Fibroblast of mammary gland (primary cell): ENCODE measurements around the gene SMG6.

Experiments
- DNase-seq: peaks from one replicate; pipeline ENCODE4 v3.0.0-alpha.2; 2010; ENCODE audit warnings: low read depth
- H3K4me3 ChIP-seq: 2 replicates; pipeline ENCODE4 v1.5.1; 2011; ENCODE audit warnings: low read depth, mild to moderate bottlenecking, low read length, moderate library complexity; ENCODE audit not compliant: control insufficient read depth
- TF ChIP-seq, protein P1 (sequence below): conservative IDR thresholded peaks from 2 replicates; pipeline ENCODE4 v1.5.1; 2011; ENCODE audit warnings: low read depth, low read length, inconsistent platforms; ENCODE audit not compliant: control insufficient read depth, insufficient read depth

Gene SMG6

DNA sequence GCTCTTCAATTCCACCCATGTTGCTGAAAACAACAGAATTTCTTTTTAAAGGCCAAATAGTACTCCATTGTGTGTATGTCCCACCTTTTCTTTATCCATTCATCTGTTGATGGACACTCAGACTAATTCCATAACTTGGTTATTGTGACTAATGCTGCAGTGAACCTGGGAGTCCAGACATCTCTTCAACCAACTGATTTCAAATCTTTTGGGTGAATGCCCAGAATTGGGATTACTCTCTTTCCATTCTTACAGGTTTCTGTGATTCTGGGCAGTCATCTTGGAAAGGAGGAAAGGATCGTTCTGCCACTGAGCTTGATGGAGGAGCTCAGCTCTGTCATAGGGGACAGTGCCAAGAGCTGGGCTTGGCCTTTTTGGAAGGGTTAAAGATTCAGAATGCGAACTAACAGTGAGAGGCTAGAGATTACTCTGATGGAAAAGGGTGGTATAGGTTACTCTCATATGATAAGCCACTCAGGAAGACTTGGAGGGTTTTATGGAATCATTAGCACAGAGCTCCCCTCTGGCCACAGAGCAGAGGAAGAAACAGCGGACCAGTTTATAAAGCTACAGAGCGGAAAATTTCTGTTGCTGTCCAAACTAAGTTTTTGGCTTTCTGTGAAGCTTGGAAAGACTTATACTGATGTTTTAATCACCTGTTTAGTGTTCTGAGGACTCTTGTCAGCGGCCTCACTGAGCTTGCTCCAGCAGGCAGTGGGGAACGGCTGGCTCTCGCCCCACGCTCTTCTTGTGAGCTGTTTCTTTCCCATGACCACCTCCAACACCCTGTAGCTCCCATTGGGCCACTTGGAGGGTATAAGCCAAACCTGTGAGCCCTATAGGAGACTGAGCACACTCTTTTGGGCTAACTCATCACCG lies 200.4 kb downstream of the SMG6 start:
- DNase-seq, result peak; percentile 82
- H3K4me3 ChIP-seq, result no peak overlapping the region
- TF ChIP-seq, protein P1, sequence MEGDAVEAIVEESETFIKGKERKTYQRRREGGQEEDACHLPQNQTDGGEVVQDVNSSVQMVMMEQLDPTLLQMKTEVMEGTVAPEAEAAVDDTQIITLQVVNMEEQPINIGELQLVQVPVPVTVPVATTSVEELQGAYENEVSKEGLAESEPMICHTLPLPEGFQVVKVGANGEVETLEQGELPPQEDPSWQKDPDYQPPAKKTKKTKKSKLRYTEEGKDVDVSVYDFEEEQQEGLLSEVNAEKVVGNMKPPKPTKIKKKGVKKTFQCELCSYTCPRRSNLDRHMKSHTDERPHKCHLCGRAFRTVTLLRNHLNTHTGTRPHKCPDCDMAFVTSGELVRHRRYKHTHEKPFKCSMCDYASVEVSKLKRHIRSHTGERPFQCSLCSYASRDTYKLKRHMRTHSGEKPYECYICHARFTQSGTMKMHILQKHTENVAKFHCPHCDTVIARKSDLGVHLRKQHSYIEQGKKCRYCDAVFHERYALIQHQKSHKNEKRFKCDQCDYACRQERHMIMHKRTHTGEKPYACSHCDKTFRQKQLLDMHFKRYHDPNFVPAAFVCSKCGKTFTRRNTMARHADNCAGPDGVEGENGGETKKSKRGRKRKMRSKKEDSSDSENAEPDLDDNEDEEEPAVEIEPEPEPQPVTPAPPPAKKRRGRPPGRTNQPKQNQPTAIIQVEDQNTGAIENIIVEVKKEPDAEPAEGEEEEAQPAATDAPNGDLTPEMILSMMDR, result no peak

GRCh38 chr17:2101448-2102257 lies 201.9 kb downstream of the SMG6 start:
- DNase-seq, result no peak
- H3K4me3 ChIP-seq, result no peak overlapping the region
- TF ChIP-seq, protein P1, result no peak

DNA sequence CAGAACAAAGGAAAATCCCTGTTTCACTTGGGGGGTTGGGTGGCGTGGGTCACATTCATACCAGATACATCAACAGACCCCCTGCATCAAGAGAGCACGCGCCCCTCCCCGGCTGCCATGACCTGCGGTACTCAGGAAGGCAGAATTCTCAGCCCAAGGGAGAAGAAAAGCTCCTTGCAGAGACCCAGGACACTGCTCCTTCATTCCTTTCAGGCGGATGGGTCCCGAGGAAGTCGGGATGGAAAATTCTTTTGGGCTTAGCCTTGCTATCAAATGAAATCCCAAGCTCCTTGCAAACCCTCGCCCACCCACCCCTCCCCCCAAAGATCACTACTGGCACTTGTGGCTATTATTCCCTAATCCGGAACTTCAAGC lies 208.1 kb downstream of the SMG6 start:
- TF ChIP-seq, protein P1, result no peak
- DNase-seq, result no peak
- no peak overlapping the region for H3K4me3 ChIP-seq

GRCh38 chr17:2094891-2095535 lies 208.6 kb downstream of the SMG6 start:
- H3K4me3 ChIP-seq, result no peak overlapping the region
- DNase-seq, result peak; percentile 63
- TF ChIP-seq, protein P1, result peak; percentile 62

GRCh38 chr17:2093349-2093748 lies 210.2 kb downstream of the SMG6 start:
- TF ChIP-seq, protein P1, result no peak
- no peak overlapping the region for H3K4me3 ChIP-seq
- DNase-seq, result no peak

DNA sequence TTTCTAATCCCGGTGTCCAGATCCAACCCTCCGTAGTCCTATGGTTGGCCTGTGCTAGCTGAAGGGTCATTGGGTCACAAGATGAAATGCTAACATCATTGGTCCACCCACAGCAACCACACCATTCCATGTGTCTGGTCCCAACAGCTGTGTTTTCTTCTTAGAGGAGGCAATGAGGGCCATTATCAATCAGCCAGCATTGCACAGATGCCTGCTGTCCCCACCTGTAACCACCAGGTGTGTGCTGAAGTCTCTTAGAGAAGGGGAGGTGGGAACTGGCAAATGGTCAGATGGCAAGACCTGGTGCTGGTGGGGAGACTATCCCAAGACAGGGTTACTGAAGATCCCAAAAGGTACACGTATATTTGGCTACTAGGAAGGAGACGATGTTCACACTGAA lies 211.3 kb downstream of the SMG6 start:
- H3K4me3 ChIP-seq, result no peak overlapping the region
- DNase-seq, result no peak
- TF ChIP-seq, protein P1, result no peak
